Islet of Langerhans (tissue), 1 donor: ENCODE data around the gene PTGR3.

Experiments
- FAIRE-seq: peaks from one replicate; lab custom pipeline; 2011; peaks lifted over from hg19 to GRCh38; lab: Jason Lieb, UNC

Gene PTGR3

GRCh38 chr18:75168619-75169018 is 40.3 kb downstream of the PTGR3 start:
- FAIRE-seq, result no peak

- no peak for FAIRE-seq
Observed at GRCh38 chr18:75167759-75168618, 41.0 kb downstream of the PTGR3 start.

GRCh38 chr18:75167137-75167536 is 41.8 kb downstream of the PTGR3 start:
- no peak for FAIRE-seq

DNA sequence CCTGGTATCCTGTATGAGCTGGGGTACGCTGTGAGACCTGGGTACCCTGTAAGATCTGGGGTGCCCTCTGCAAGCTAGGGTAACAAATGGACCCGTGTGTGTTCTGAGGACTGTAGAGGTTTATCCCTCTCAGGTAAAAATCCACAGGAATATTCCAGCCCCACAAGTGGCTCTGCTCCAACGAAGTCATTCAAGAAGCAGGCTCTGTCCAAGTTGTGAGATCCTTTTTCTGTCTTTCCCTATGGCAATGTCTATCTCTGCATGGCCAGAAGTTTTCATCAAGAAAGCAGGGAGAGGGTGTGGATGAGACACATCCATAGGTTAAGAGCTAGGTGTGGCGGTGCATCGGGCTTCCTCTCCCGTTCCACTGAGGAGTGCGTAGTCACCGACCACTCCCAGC is 43.0 kb downstream of the PTGR3 start:
- FAIRE-seq, result no peak

- FAIRE-seq, result no peak
Observed at GRCh38 chr18:75164479-75164878, 44.5 kb downstream of the PTGR3 start.

DNA sequence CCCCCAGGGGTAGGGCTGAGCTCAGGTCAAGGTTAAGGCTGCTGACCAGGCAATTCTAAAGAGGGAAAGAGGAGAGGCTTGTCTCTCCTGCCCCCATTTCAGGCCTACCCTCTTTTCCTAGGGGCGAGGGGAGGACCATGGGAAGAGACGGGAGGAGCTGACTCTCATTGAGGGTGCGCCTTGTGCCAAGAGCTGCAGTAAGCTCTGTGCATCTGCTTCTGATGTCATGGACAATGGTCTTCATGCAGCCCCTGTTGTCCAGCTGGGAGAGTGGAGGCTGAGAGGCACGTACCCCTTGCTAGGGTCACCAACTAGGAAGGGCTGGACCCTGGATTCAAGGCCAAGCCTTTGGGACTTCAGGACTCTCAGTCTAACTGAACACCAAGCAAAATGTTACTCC is 45.2 kb downstream of the PTGR3 start:
- FAIRE-seq, result no peak

- FAIRE-seq, result no peak
Observed at GRCh38 chr18:75162978-75163377, 46.0 kb downstream of the PTGR3 start.

DNA sequence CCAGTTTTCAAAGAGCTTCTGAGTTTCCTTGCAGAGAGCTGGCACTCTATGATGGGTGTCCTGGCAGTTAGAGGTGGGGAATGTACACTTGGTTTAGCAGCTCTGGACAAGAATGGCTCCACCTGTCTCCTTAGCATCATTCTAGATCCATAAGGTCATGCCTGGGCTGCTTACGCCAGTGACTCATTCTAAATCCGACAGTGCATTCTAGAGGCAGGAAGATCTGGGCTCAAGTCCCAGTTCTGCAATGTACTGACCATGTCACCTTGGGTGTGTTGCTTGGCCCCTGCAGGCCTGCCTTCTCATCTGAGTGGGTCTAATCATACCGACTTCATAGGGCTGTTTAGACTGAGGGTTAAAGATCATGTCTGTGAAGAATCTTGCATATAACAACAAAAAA is 46.5 kb downstream of the PTGR3 start:
- FAIRE-seq, result no peak

DNA sequence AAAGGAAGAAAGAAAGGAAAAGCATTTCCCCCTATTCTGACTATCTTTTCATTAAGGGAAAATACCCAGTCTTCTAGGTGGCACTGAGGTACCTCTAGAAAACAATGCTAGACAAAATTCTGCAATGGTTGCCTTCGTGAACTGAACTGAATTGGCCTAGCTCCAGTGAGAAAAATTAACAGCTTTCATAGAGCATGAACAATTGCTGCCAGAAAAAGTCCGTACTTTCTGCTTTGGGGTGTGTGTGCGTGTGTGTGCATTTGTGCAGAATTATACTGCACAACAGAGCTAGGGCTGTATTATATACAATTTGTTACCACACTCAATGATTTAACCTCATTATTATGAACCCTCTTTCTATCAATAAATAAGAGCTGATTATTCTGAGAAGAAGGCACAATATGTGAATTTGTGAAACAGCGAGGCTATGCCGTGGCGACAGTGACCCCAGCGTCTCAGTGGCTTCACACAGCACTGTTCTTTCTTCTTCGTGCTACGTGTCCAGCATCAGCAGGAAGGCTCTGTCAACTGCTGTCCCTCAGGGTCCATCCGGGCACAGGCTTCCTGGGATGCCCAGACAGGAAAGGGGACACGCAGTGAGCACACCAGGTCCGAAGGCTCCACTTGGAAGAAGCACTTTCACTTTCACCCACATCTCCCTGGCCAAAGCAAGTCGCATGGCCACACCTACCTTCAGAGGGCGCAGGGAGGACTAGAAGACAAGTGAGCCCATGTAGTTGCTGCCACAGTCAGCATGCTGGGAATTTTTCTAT is 47.5 kb downstream of the PTGR3 start:
- FAIRE-seq, result no peak

- FAIRE-seq, result no peak
Observed at GRCh38 chr18:75160364-75160763, 48.6 kb downstream of the PTGR3 start.

DNA sequence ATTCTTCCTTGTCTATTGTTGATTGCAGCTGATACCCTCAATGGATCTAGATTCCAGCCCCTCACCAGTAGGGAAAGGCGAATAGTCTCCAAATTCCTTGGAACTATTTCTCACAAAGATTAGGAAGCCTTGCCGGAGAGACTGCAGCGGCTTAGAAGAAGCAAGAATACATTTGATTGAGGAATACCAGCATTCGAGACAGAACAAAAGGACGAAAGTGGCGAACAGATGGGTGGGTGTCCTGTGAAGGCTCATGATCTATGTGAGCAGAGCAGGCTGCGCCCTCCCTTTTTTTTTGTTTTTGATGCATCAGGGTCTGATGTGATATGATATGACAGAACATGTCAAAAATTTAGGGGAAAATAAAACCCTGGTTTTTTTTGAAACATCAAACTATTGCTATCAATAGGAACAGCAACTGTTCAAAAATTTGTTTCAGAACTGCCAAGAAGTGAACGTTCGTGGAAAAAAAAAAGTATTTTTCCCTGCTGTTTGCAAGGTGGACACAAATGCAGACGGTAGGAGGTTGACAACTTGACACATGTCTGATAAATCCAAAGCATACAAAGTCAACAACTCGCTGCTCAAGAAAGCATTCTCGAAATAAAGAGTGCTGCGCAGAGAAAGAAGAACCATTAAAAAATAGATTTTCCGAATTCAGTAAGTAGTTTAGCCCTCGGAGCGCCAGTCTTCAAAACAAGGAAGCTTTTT is 49.1 kb downstream of the PTGR3 start:
- FAIRE-seq, result no peak

DNA sequence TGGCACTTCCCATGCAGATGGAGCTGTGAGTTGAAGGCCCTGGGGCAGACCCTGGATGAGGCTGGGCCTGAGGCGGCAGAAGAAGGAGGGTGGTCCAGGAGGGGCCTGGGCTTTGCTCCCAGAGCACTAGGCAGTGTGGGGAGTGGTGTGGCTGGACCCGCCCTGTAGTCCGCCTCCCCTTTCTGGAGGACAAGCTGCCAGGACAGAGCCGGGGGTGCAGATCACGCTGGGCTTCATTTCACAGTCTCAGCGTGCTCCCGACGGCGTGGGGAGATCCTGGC is 49.8 kb downstream of the PTGR3 start:
- FAIRE-seq, result no peak
